DMS 273 treated with DMSO at 0.1 percent for 48 hours (cell line): Measurements from ENCODE around the gene SCAF4.

Experiments
- DNase-seq: peaks from one replicate; lab custom pipeline; 2025; lab: John Stamatoyannopoulos, UW

Gene SCAF4

DNA sequence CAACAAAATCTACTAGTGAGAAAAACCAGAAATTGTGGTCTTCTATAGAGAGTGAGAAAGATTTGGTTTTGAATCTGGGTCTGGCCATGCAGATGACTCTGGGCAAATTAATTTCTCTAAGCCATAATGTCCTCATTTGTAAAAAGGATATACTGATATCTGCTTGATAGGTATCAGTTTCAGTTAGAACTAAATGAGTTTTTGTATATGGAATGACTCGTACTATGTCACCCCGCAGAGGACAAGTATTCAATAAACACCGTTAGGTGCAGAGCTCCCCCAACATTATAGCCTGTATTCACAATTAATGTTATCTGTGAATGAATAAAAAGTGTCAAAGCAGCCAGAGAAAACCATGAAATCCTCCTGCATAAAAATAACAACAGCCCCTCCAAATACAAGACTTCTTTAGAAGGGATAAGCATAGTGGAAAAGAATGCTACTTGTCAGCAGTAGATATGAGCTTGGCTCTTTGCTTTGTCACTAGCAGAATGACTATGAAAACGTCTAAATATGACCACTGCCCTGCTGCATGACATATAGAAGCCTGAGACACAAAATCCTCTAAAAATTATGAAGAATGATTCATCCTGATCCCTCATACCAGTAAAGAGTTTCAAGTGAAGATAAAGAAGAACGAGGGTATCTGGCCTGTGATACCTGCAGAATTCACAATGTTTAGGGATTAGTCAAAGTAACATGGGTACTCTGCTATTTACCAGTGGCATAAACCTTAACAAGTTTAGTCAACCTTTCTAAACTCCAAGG lies 17.8 kb downstream of the SCAF4 start:
- no peak for DNase-seq

GRCh38 chr21:31713115-31713514 lies 18.8 kb downstream of the SCAF4 start:
- DNase-seq, result no peak

DNA sequence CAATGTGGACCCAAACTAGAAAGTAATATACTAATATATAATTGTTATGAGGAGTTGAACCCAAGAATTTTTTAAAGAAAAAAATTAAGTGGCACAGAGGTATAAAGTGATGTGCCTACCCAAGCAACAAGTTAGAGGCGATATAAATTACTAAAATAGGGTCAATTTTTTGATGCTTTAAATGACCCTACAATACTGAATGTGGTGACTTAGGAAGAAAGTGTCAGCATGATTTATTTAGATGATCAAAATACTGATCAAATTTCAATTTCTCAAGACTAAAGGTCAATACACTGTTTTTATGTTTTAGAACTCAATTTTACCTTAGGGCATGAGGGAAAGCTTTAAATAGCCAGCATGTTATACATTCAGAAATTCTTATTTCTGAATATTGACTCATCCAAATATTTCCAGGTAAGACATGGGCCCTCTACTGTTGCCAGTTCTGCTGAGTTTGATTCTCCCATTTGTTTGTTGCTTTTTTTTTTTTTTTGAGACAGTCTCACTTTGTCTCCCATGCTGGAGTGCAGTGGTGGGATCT lies 20.1 kb downstream of the SCAF4 start:
- no peak for DNase-seq

DNA sequence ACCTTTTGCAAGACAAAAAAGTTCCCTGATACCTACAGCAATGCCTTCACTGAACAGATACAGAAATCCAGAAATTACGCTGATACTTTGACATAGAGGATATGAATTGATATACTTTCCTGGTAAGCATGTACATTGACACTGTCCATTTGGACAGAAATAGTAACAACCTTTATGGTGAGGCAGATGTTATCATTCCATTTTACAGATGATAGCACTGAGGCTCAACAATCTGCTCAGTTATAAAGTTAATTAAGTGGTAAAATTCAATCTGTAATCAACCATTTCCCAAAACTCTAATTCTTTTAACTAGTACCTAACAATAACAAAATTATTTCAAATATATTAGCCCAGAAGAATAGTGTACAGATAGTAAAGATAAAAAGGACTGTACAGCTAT lies 20.6 kb downstream of the SCAF4 start:
- no peak for DNase-seq

- DNase-seq, result no peak
These were observed 21.3 kb downstream of the SCAF4 start for GRCh38 chr21:31710586-31710985.

- no peak for DNase-seq
These were observed 23.4 kb downstream of the SCAF4 start for GRCh38 chr21:31708541-31708940.

- DNase-seq, result no peak
These were observed 24.4 kb downstream of the SCAF4 start for GRCh38 chr21:31707499-31707898.

- no peak for DNase-seq
These were observed 25.4 kb downstream of the SCAF4 start for GRCh38 chr21:31706562-31706961.

GRCh38 chr21:31700040-31700439 lies 31.9 kb downstream of the SCAF4 start:
- no peak for DNase-seq

DNA sequence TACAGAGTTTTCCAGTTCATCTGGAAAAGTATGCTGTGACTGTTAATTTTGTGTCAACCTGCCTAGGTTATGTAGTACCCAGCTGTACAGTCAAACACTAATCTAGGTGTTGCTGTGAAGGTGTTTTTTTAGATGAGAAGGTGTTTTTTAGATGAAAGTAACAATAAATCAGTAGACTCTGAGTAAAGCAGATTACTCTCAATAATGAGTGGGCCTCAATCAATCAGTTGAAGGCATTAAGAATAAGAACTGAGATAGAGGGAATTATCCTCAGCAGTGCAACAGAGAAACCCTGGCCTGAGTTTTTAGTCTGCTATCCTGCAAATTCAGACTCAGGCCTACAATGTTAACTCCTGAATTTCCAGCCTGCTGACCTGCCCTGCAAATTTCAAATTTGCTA lies 33.5 kb downstream of the SCAF4 start:
- no peak for DNase-seq

GRCh38 chr21:31696424-31696823 lies 35.5 kb downstream of the SCAF4 start:
- no peak for DNase-seq

GRCh38 chr21:31693222-31693621 lies 38.7 kb downstream of the SCAF4 start:
- no peak for DNase-seq

- DNase-seq, result no peak
These were observed 43.1 kb downstream of the SCAF4 start for GRCh38 chr21:31688603-31689368.

DNA sequence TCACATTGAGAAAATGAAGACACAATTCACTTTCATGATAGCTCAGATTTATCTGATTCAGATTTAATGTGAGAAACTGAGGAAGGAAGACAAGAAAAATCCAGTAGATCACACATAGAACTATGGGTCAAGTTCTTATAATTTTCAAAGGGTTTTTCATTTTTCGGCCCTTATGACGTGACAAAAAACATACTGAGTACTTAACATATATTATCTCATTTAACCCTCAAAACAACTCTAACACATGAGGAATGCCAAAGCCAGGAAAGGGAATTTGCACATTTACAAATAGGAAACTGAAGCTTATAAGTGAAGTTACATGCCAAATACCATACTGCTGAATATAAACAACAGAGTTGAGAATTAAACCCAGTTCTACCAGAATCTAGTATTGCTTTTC lies 44.8 kb downstream of the SCAF4 start:
- DNase-seq, result no peak

DNA sequence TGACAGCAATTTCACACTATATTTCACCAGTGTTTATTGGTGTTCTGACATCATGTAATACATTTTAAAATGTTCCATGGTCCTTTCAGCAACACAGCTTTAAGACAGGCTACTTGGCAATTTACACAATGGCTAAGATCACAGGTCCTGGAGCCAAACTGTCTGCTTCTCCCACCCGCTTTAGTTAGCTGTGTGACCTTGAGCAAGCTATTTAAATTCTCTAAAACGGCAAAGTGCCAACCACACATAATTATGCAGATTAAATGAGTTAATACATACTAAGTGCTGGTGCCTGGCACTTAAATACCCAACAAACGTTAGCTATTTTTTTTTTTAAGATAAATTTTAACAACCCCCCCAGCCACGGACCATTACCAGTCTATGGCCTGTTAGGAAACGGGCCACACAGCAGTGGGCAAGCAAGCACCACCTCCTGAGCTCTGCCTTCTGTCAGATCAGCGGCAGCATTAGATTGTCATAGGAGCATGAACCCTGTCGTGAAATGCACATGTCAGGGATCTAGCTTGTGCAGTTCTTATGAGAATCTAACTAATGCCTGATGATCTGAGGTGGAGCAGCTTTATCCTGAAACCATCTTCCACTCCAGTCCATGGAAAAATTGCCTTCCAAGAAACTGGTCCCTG lies 45.5 kb downstream of the SCAF4 start:
- DNase-seq, result no peak

DNA sequence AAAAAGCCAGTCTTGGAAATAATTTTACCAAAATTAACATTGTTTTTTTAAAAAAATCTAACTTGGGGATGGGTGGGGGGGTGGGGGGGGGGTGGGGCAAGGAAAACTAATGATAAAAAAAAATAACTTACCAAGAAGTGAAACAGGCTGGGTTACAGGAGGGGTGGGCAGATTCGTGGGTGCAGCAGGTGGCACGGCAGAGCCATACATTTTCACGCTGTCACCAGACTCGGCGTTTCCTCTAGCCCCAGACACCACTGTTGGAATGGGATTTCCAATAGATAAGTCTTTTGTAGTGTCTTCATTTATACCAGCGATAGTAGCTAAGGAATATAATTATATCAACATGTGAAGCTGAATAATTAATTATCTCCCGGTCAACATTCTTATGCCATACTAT lies 47.0 kb downstream of the SCAF4 start:
- no peak for DNase-seq

DNA sequence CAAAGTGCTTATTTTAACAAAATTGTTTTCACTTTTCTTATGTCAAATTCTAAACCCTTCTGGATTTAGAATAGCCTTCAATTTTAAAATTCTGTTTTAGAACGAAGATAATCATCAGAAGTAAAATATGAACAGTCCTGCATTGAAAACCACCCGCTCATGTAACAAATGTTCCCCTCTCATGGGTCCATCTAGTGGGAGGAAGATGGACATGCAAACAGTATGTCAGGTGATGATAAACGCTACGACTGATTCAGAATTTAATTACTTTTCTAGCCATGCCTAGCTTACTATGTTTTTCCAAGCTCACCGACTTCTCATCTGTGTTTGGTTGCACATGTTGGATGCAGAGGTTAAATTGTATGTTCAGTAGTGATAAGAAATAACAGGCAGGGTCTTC lies 48.9 kb downstream of the SCAF4 start:
- no peak for DNase-seq

DNA sequence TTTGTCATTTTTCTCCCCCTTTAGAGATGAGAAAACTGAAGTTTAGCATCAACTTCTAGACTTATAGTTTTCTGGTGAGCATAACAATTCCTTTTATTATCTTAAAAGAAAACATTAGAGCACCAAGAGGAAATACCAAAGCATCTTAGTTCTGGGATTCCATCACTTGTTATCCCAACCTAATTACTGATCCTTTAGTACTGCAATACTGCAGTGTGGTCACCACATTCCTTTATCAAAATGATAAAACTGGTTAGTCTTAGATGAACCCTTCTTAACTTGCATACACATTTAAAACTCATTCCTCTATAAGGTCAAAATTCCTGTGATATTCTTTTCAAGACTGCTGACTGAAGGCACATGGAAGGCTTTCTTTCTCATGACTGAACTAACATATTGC lies 49.3 kb downstream of the SCAF4 start:
- DNase-seq, result no peak

GRCh38 chr21:31678478-31678877 lies 53.4 kb downstream of the SCAF4 start:
- DNase-seq, result no peak

DNA sequence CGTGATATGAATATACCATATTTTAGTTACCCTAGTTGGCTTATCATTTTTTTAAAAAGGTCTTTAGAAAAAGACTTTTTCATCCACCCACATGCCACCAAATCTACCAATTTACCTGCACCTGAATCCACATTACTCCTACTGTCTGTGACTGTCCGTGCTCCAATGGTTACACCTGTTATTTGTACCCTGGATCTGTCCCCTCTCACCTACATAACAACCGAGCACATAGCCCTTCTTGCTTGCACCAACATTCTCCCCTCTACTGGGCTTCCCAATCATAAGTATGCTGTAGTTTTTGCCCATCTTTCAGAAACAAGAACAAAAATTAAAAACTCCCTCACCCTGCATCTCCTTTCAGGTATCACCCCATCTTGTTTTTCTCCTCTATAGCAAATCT lies 54.9 kb downstream of the SCAF4 start:
- no peak for DNase-seq

GRCh38 chr21:31675960-31676359 lies 56.0 kb downstream of the SCAF4 start:
- DNase-seq, result no peak

GRCh38 chr21:31675318-31675717 lies 56.6 kb downstream of the SCAF4 start:
- no peak for DNase-seq
